22Rv1 (cell line): ENCODE data around the gene FAM170B.

Experiments used
- CTCF ChIP-seq: fragments of 450-650 bp; IDR thresholded peaks from 2 replicates; pipeline ENCODE4 v1.5.1; 2017; ENCODE audit warnings: mild to moderate bottlenecking
- ZFX ChIP-seq: fragments of 450-650 bp; IDR thresholded peaks from 2 replicates; pipeline ENCODE4 v1.6.1; 2017; ENCODE audit warnings: antibody characterized with exemption, borderline replicate concordance

- TF ChIP-seq CTCF (no peak), ZFX (no peak)
Measured at GRCh38 chr10:49179699-49180443, 46.0 kb upstream of the FAM170B start.
